WTC11 (cell line): ENCODE measurements around the gene DNAI7. TPM values are rescaled to one million over a fixed set of nuclear protein-coding genes. Genes with fewer than 3 reads are reported as not detected.

ENCODE experiments used
- ATAC-seq: fragments of 200-7000 bp; cut with Tn5 transposase; 2 replicates; pipeline ENCODE4 v1.10.0; 2021; ENCODE audit warnings: mild to moderate bottlenecking, moderate library complexity
- CTCF ChIA-PET: fragments of 300-600 bp; sonication (Branson Sonifier 250); formaldehyde crosslinking; loops from one replicate; lab custom pipeline; 2021; ENCODE audit warnings: antibody characterized with exemption; lab: Charles Lee
- POLR2A ChIA-PET: fragments of 350-600 bp; sonication (Branson Sonifier 250); formaldehyde crosslinking; loops from one replicate; lab custom pipeline; 2021; ENCODE audit warnings: antibody characterized with exemption; lab: Charles Lee
- DNase-seq: peaks from one replicate; pipeline ENCODE4 v3.0.0; 2021; ENCODE audit warnings: low spot score
- H3K27ac Mint-ChIP-seq: 2 replicates; pipeline ENCODE4 v1.8.0; 2021; ENCODE audit warnings: mixed read lengths
- H3K27me3 Mint-ChIP-seq: 2 replicates; pipeline ENCODE4 v1.8.0; 2021; ENCODE audit warnings: low read depth, mild to moderate bottlenecking, moderate library complexity, mixed read lengths
- H3K36me3 Mint-ChIP-seq: 2 replicates; pipeline ENCODE4 v1.8.0; 2021; ENCODE audit warnings: mixed read lengths
- H3K4me1 Mint-ChIP-seq: 2 replicates; pipeline ENCODE4 v1.8.0; 2022; ENCODE audit warnings: mixed read lengths
- H3K4me3 Mint-ChIP-seq: 2 replicates; pipeline ENCODE4 v1.8.0; 2021; ENCODE audit warnings: mild to moderate bottlenecking, moderate library complexity, mixed read lengths
- H3K9me3 Mint-ChIP-seq: 2 replicates; pipeline ENCODE4 v1.8.0; 2021; ENCODE audit warnings: mixed read lengths
- E2F1 ChIP-seq: sonication (generic); formaldehyde crosslinking; IDR thresholded peaks from 2 replicates; pipeline ENCODE4 v1.8.0; 2022; ENCODE audit warnings: mild to moderate bottlenecking, missing genetic modification reagents
- ESRRA ChIP-seq: sonication (generic); formaldehyde crosslinking; IDR thresholded peaks from 2 replicates; pipeline ENCODE4 v1.8.1; 2022; ENCODE audit warnings: mild to moderate bottlenecking, missing genetic modification reagents, borderline replicate concordance
- GABPB1 ChIP-seq: sonication (generic); formaldehyde crosslinking; IDR thresholded peaks from 2 replicates; pipeline ENCODE4 v1.8.1; 2023; ENCODE audit warnings: mild to moderate bottlenecking, missing genetic modification reagents
- MXD4 ChIP-seq: fragments of 250-450 bp; sonication (Bioruptor Pico); IDR thresholded peaks from 2 replicates; pipeline ENCODE4 v1.8.0; 2021; ENCODE audit warnings: mild to moderate bottlenecking, moderate library complexity, borderline replicate concordance
- MYBL2 ChIP-seq: sonication (generic); formaldehyde crosslinking; IDR thresholded peaks from 2 replicates; pipeline ENCODE4 v1.8.1; 2023; ENCODE audit warnings: mild to moderate bottlenecking, moderate library complexity, missing genetic modification reagents
- SMAD4 ChIP-seq: sonication (generic); formaldehyde crosslinking; IDR thresholded peaks from 2 replicates; pipeline ENCODE4 v1.8.0; 2022; ENCODE audit warnings: mild to moderate bottlenecking, missing genetic modification reagents
- TCF7 ChIP-seq: sonication (generic); formaldehyde crosslinking; IDR thresholded peaks from 2 replicates; pipeline ENCODE4 v1.8.0; 2022; ENCODE audit warnings: mild to moderate bottlenecking, low read depth, missing genetic modification reagents, moderate library complexity
- ZNF317 ChIP-seq: sonication (generic); formaldehyde crosslinking; IDR thresholded peaks from 2 replicates; pipeline ENCODE4 v1.8.1; 2023; ENCODE audit warnings: low read depth, mild to moderate bottlenecking, moderate library complexity, missing genetic modification reagents, borderline replicate concordance
- ZNF416 ChIP-seq: fragments of 250-450 bp; sonication (Bioruptor Pico); IDR thresholded peaks from 2 replicates; pipeline ENCODE4 v1.9.0; 2021; ENCODE audit warnings: mild to moderate bottlenecking, inconsistent platforms
- ZNF425 ChIP-seq: fragments of 250-450 bp; sonication (Bioruptor Pico); conservative IDR thresholded peaks from 2 replicates; pipeline ENCODE4 v1.9.0; 2021; ENCODE audit warnings: mild to moderate bottlenecking
- total RNA-seq: library from RNA; stranded (reverse); gene quantifications from 3 replicates; pipeline ENCODE4 v1.2.3, GENCODE V29; 2021
- TF ChIP-seq, protein P1 (sequence below): sonication (generic); formaldehyde crosslinking; IDR thresholded peaks from 2 replicates; pipeline ENCODE4 v1.8.1; 2023; ENCODE audit warnings: mild to moderate bottlenecking, missing genetic modification reagents
- TF ChIP-seq, protein P2 (sequence below): fragments of 250-450 bp; sonication (Bioruptor Pico); IDR thresholded peaks from 2 replicates; pipeline ENCODE4 v1.9.0; 2021; ENCODE audit warnings: moderate library complexity, mild to moderate bottlenecking, inconsistent platforms, borderline replicate concordance
- TF ChIP-seq, protein P3 (sequence below): sonication (generic); formaldehyde crosslinking; IDR thresholded peaks from 2 replicates; pipeline ENCODE4 v1.8.1; 2022; ENCODE audit warnings: mild to moderate bottlenecking, missing genetic modification reagents, moderate library complexity, borderline replicate concordance
- TF ChIP-seq, protein P4 (sequence below): fragments of 200-600 bp; IDR thresholded peaks from 2 replicates; pipeline ENCODE4 v1.8.0; 2022; ENCODE audit warnings: antibody characterized with exemption
- TF ChIP-seq, protein P5 (sequence below): fragments of 250-450 bp; sonication (Bioruptor Pico); IDR thresholded peaks from 2 replicates; pipeline ENCODE4 v2.1.2; 2022; ENCODE audit warnings: mild to moderate bottlenecking, moderate library complexity

DNAI7 gene
- total RNA-seq, 1 experiment from 2014 or later, result not detected

- TF ChIP-seq ZNF425 (no peak), E2F1 (CRISPR knock-in tag) (no peak), ESRRA (CRISPR knock-in tag) (no peak), MXD4 (CRISPR knock-in tag) (no peak), ZNF317 (CRISPR knock-in tag) (no peak)
- TF ChIP-seq, protein P1, sequence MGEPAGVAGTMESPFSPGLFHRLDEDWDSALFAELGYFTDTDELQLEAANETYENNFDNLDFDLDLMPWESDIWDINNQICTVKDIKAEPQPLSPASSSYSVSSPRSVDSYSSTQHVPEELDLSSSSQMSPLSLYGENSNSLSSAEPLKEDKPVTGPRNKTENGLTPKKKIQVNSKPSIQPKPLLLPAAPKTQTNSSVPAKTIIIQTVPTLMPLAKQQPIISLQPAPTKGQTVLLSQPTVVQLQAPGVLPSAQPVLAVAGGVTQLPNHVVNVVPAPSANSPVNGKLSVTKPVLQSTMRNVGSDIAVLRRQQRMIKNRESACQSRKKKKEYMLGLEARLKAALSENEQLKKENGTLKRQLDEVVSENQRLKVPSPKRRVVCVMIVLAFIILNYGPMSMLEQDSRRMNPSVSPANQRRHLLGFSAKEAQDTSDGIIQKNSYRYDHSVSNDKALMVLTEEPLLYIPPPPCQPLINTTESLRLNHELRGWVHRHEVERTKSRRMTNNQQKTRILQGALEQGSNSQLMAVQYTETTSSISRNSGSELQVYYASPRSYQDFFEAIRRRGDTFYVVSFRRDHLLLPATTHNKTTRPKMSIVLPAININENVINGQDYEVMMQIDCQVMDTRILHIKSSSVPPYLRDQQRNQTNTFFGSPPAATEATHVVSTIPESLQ, result no peak
- TF ChIP-seq, protein P2, sequence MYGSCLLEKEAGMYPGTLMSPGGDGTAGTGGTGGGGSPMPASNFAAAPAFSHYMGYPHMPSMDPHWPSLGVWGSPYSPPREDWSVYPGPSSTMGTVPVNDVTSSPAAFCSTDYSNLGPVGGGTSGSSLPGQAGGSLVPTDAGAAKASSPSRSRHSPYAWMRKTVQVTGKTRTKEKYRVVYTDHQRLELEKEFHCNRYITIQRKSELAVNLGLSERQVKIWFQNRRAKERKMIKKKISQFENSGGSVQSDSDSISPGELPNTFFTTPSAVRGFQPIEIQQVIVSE, result no peak
- TF ChIP-seq, protein P3, sequence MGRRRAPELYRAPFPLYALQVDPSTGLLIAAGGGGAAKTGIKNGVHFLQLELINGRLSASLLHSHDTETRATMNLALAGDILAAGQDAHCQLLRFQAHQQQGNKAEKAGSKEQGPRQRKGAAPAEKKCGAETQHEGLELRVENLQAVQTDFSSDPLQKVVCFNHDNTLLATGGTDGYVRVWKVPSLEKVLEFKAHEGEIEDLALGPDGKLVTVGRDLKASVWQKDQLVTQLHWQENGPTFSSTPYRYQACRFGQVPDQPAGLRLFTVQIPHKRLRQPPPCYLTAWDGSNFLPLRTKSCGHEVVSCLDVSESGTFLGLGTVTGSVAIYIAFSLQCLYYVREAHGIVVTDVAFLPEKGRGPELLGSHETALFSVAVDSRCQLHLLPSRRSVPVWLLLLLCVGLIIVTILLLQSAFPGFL (CRISPR knock-in tag), result no peak
These were observed 38.9 kb downstream of the DNAI7 start (continued) for GRCh38 chr12:25156061-25156460.

DNA sequence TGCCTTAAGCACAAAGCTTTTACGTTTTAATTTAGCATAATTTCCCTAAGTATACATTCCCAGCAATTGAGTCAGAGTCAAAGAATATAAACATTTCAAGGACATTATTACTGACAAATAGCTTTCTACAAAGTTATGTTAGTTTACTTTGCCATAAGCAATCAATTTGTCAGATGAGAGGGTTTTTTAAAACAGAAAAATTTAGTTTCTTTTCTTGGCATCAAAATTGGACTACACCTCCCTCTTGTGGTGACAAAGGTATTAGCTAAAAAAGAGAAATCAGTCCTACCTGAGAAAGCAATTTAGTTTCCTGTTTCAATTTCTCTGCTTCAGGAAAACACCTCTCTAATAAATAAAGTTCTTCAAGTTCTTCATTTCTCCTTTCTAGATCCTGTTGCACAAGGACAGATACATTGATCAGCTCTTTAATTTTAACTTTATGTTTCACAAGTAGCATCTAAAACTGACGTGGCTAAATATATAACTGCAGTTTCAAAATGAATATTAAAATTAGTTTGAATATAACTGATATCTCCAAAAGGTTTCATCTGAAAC, 39.9 kb downstream of the DNAI7 start:
- Mint-ChIP-seq H3K36me3 (no peaks in the 10 kb centered on the region), H3K9me3 (peaks cover 6% of the 10 kb centered on the region), H3K4me1 (peaks cover 23% of the 10 kb centered on the region), H3K4me3 (no peak overlapping the region), H3K27ac (no peak overlapping the region; the same call in 1 of the 2 replicates), H3K27me3 (no peaks in the 10 kb centered on the region)
- ChIA-PET CTCF (interaction anchor here (0.6 to 2.7 kb wide), 13 partner anchors 19 to 279 kb away, joined by 3 to 12 read pairs (median 3); partner anchors contain the start of genes DNAI7 and ETFRF1), POLR2A (interaction anchor here (1.1 kb wide), 1 partner anchor 10 kb away, joined by 3 read pairs; no protein-coding TSS in a partner anchor)
- DNase-seq (no peak), ATAC-seq (no peak)
- TF ChIP-seq TCF7, result no peak
- TF ChIP-seq, protein P4, sequence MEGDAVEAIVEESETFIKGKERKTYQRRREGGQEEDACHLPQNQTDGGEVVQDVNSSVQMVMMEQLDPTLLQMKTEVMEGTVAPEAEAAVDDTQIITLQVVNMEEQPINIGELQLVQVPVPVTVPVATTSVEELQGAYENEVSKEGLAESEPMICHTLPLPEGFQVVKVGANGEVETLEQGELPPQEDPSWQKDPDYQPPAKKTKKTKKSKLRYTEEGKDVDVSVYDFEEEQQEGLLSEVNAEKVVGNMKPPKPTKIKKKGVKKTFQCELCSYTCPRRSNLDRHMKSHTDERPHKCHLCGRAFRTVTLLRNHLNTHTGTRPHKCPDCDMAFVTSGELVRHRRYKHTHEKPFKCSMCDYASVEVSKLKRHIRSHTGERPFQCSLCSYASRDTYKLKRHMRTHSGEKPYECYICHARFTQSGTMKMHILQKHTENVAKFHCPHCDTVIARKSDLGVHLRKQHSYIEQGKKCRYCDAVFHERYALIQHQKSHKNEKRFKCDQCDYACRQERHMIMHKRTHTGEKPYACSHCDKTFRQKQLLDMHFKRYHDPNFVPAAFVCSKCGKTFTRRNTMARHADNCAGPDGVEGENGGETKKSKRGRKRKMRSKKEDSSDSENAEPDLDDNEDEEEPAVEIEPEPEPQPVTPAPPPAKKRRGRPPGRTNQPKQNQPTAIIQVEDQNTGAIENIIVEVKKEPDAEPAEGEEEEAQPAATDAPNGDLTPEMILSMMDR, result peak; percentile 55

DNA sequence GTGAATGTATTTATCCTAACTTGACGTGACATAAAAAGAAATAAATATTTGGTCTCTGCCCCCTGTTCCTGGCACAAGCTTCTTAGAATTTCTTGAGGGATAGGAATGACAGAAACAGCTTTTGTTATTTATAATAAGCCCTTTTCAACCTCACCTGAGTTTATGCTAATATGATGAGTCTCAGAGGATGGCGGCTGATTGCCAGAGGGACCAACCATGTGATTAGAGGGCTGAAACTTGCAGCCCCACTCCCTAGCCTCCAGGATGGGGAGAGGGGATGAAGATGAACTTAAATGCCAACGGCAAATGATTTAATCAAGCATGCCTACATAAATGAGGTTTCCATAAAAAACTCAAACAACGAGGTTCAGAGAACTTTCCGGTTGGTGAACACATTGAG, 42.9 kb downstream of the DNAI7 start:
- no peak overlapping the region for H3K4me3 Mint-ChIP-seq
- H3K4me1 Mint-ChIP-seq, result peaks cover 23% of the 10 kb centered on the region
- H3K27me3 Mint-ChIP-seq, result no peaks in the 10 kb centered on the region
- no peak for DNase-seq
- CTCF ChIA-PET, result interaction anchor here (1.0 kb wide), 1 partner anchor 16 kb away, joined by 3 read pairs; no protein-coding TSS in a partner anchor
- ATAC-seq, result peak; percentile 74
- no peaks in the 10 kb centered on the region for H3K9me3 Mint-ChIP-seq
- POLR2A ChIA-PET, result interaction anchor here (0.7 kb wide), 1 partner anchor 895 kb away, joined by 3 read pairs; no protein-coding TSS in a partner anchor
- no peak overlapping the region for H3K27ac Mint-ChIP-seq
- TF ChIP-seq SMAD4 (CRISPR knock-in tag) (no peak), GABPB1 (CRISPR knock-in tag) (no peak), E2F1 (CRISPR knock-in tag) (no peak), ESRRA (CRISPR knock-in tag) (no peak), MYBL2 (CRISPR knock-in tag) (no peak), ZNF416 (CRISPR knock-in tag) (no peak), ZNF425 (no peak)
- TF ChIP-seq, protein P5, sequence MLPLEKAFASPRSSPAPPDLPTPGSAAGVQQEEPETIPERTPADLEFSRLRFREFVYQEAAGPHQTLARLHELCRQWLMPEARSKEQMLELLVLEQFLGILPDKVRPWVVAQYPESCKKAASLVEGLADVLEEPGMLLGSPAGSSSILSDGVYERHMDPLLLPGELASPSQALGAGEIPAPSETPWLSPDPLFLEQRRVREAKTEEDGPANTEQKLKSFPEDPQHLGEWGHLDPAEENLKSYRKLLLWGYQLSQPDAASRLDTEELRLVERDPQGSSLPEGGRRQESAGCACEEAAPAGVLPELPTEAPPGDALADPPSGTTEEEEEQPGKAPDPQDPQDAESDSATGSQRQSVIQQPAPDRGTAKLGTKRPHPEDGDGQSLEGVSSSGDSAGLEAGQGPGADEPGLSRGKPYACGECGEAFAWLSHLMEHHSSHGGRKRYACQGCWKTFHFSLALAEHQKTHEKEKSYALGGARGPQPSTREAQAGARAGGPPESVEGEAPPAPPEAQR (CRISPR knock-in tag), result no peak
- H3K36me3 Mint-ChIP-seq, result no peaks in the 10 kb centered on the region
